BE2C (cell line): ENCODE results near the gene DHDH.
"Not testable (repeated sequence)": the region's sequence is repeated elsewhere in the genome, so short reads cannot be mapped to it uniquely, and the experiment has no call there.

Source experiments
- DNase-seq: peaks from one replicate; pipeline ENCODE4 v3.0.0-alpha.2; 2020
- H3K27me3 ChIP-seq: fragments of 250-450 bp; sonication (Bioruptor Pico); 2 replicates; pipeline ENCODE4 v1.5.1; 2020; ENCODE audit warnings: mild to moderate bottlenecking
- H3K36me3 ChIP-seq: fragments of 250-450 bp; sonication (Bioruptor Pico); 2 replicates; pipeline ENCODE4 v1.5.1; 2020; ENCODE audit warnings: mild to moderate bottlenecking
- H3K4me1 ChIP-seq: fragments of 250-450 bp; sonication (Bioruptor Pico); 2 replicates; pipeline ENCODE4 v1.5.1; 2020
- H3K4me3 ChIP-seq: 2 replicates; pipeline ENCODE4 v1.5.1; 2011; ENCODE audit warnings: low read depth, low read length
- H3K9me3 ChIP-seq: fragments of 250-450 bp; sonication (Bioruptor Pico); 2 replicates; pipeline ENCODE4 v1.5.1; 2020
- CTCF ChIP-seq: IDR thresholded peaks from 2 replicates; pipeline ENCODE4 v1.5.1; 2012; ENCODE audit warnings: mild to moderate bottlenecking, low read depth, low read length

DHDH gene

DNA sequence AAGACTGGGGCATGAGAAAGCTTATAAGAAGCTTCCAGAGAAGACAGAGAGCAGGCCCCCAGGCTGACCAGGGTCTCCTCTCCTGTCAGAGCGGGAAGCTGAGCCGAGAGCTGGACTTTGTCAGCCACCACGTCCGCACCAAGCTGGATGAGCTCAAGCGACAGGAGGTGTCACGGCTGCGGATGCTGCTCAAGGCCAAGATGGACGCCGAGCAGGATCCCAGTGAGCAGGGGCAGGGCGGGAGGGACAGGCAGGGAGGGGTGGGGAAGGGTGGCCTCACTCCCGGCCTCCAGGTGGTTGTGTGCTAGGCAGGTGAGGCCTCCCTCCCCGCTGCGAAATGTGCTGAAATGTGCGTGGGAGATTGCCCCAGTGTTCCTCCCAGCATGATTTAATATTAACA is 27.8 kb upstream of the DHDH start:
- Histone ChIP-seq H3K36me3 (peaks cover 10% of the 10 kb centered on the region), H3K4me1 (no peaks in the 10 kb centered on the region)
- TF ChIP-seq CTCF = no peak

GRCh38 chr19:48906324-48906723 is 27.2 kb upstream of the DHDH start:
- no peak for TF ChIP-seq CTCF
- no peak for DNase-seq
- Histone ChIP-seq H3K27me3 (no peaks in the 10 kb centered on the region), H3K4me1 (no peaks in the 10 kb centered on the region), H3K4me3 (no peak overlapping the region), H3K9me3 (no peaks in the 10 kb centered on the region), H3K36me3 (peaks cover 15% of the 10 kb centered on the region)

More for the DNA sequence above, 27.8 kb upstream of the DHDH start:
- no peaks in the 10 kb centered on the region for H3K27me3 ChIP-seq
- no peaks in the 10 kb centered on the region for H3K9me3 ChIP-seq
- DNase-seq = no peak
- no peak overlapping the region for H3K4me3 ChIP-seq

DNA sequence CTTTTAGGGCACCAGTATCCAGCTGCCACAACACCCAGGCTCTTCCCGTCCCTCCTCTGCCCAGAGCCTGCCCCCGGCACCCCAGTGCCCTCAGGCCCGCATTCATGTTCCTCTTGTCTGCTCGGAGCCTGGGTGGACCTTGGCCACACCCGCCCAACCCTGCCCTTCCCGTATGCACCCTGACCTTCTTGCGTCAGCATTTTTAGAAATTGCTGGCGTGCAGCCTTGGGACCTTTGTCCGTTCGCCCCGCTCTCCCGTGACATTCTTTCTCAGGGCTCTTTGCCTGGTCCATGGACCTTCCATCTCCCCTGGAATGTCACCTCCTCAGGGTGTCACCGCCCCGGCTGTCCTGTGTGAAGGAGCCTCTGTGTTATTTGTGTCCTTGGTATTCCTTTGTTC is 25.8 kb upstream of the DHDH start:
- no peaks in the 10 kb centered on the region for H3K9me3 ChIP-seq
- H3K27me3 ChIP-seq = no peaks in the 10 kb centered on the region
- DNase-seq = no peak
- no peak for TF ChIP-seq CTCF
- H3K4me1 ChIP-seq = no peaks in the 10 kb centered on the region
- H3K36me3 ChIP-seq = peaks cover 24% of the 10 kb centered on the region
- no peak overlapping the region for H3K4me3 ChIP-seq

GRCh38 chr19:48909424-48910077 is 23.9 kb upstream of the DHDH start:
- not testable (repeated sequence) for H3K4me1 ChIP-seq, DNase-seq, H3K4me3 ChIP-seq, H3K27me3 ChIP-seq, H3K9me3 ChIP-seq
- peaks cover 36% of the 10 kb centered on the region for H3K36me3 ChIP-seq

DNA sequence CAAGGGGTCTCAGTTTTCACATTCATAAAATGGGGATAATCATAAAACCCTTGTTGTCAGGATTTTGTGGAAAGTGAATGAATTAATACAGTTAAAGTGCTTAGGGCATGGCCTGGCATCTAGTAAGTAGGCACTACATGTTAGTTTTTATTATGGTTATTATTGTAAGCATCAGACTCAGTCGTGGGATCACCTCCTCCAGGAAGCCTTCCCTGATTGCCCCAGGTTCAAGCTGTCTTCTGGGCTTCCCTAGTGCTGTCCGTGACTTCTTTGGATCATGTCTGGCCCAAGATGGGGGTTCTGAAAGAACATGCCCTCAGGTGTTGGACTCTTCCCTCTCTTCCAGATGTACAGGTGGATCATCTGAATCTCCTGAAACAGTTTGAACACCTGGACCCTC is 22.7 kb upstream of the DHDH start:
- Histone ChIP-seq H3K4me1 (no peaks in the 10 kb centered on the region), H3K27me3 (no peaks in the 10 kb centered on the region), H3K4me3 (no peak overlapping the region), H3K36me3 (peaks cover 32% of the 10 kb centered on the region), H3K9me3 (no peaks in the 10 kb centered on the region)
- no peak for DNase-seq
- TF ChIP-seq CTCF = no peak

DNA sequence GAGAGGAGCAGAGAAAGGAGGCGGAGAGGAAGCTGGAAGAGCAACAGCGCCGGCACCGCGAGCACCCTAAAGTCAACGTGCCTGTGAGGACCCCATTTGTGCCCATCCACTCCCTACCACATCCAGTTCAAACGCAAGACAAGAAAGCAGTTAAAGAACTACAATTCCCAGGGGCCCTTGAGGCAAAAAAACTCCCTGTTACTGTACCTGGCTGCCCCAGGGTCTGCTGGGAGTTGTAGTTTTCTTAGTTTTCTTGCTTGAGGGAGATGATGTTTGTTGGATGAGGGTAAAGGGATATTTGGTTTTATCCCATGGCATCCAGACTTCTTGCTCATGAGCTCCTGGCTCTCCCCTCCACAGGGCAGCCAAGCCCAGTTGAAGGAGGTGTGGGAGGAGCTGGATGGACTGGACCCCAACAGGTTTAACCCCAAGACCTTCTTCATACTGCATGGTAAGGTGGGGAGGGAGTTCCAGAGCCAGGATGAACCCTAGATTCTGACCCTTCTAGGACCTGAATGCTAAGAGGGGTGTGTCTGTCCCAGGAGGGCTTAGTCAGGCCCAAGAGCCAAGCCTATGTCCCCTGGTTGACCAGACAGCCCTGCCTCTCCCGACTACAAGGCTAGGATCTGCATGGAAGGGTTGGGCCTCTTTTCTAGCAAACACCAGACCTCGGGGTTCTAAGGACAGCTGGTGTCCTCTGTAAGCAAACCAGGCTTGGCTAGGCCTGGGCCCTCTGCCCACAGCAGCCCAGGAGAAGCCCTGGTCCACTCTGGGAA is 20.2 kb upstream of the DHDH start:
- peaks cover 32% of the 10 kb centered on the region for H3K36me3 ChIP-seq
- no peak for TF ChIP-seq CTCF
- DNase-seq = no peak
- H3K27me3 ChIP-seq = no peaks in the 10 kb centered on the region
- H3K4me3 ChIP-seq = no peak overlapping the region
- H3K9me3 ChIP-seq = no peaks in the 10 kb centered on the region
- H3K4me1 ChIP-seq = no peaks in the 10 kb centered on the region
